Cardiac fibroblast (primary cell): ENCODE results near the gene ZNF789.

Experiments used
- DNase-seq, 2 donors: peaks; one replicate each; pipeline versions ENCODE4 v3.0.0 to v3.0.0-alpha.2; 2010; ENCODE audit warnings: low read depth in 2 of 2
- H3K4me3 ChIP-seq, 2 donors: replicated peaks in 1 of 2; 1 replicate in 1 of 2; 2 replicates in 1 of 2; pipeline ENCODE4 v1.5.1; 2011; ENCODE audit warnings: low read depth in 2 of 2, low read length in 2 of 2, mild to moderate bottlenecking in 2 of 2, moderate library complexity in 1 of 2
- CTCF ChIP-seq: IDR thresholded peaks from one replicate; pipeline ENCODE4 v1.5.1; 2011; ENCODE audit warnings: low read depth, mild to moderate bottlenecking, low read length, inconsistent platforms

Gene ZNF789

GRCh38 chr7:99490878-99491277 lies 18.2 kb downstream of the ZNF789 start:
- H3K4me3 ChIP-seq: no peak overlapping the region
- DNase-seq: no peak
- no peak for TF ChIP-seq CTCF

- no peak overlapping the region for H3K4me3 ChIP-seq
- DNase-seq: no peak
Measured at GRCh38 chr7:99493823-99494222, 21.1 kb downstream of the ZNF789 start.

GRCh38 chr7:99497766-99498545 lies 25.3 kb downstream of the ZNF789 start:
- no peak for DNase-seq
- H3K4me3 ChIP-seq: peak overlapping the region; percentile 79 to 95
- no peak for TF ChIP-seq CTCF

More at GRCh38 chr7:99493823-99494222, 21.1 kb downstream of the ZNF789 start:
- TF ChIP-seq CTCF: no peak

- peak overlapping the region; percentile 79 to 95 for H3K4me3 ChIP-seq
Measured at GRCh38 chr7:99498546-99498944, 25.9 kb downstream of the ZNF789 start.

GRCh38 chr7:99499371-99499720 lies 26.7 kb downstream of the ZNF789 start:
- TF ChIP-seq CTCF: no peak
- H3K4me3 ChIP-seq: peak overlapping the region; percentile 79 to 95
- DNase-seq: peak; percentile 17 to 20

More at GRCh38 chr7:99498546-99498944, 25.9 kb downstream of the ZNF789 start:
- no peak for DNase-seq
- TF ChIP-seq CTCF: no peak

- H3K4me3 ChIP-seq: peak within 1 kb of the TSS; percentile 79 to 95
- TF ChIP-seq CTCF: no peak
- peak; percentile 92 to 94 for DNase-seq
Measured at GRCh38 chr7:99499721-99500636, 27.3 kb downstream of the ZNF789 start, which contains the start of gene ZNF394. TSS of gene ZNF394 (minus strand) at chr7:99500281. CDS start at chr7:99500093, 188 bp downstream.
